HepG2 (cell line): ENCODE measurements around the gene ZNF763. TPM values are rescaled to one million over a fixed set of nuclear protein-coding genes. Genes with fewer than 3 reads are reported as not detected.

Source experiments
- ERF ChIP-seq: IDR thresholded peaks from 2 replicates; pipeline ENCODE4 v1.6.1; 2018; ENCODE audit warnings: missing biosample characterization, missing genetic modification reagents
- FOXA1 ChIP-seq, 2 experiments: fragments of 450-650 bp in 1 of 2; sonication (generic) in 1 of 2; formaldehyde crosslinking in 1 of 2; IDR thresholded peaks; 2 replicates each; pipeline versions ENCODE4 v1.4.0 to v1.6.1; 2016 to 2020; ENCODE audit warnings: missing genetic modification reagents in 1 of 2
- HCFC1 ChIP-seq: fragments of 150-350 bp; IDR thresholded peaks from 2 replicates; pipeline ENCODE4 v1.6.1; 2014; ENCODE audit warnings: low read depth, low read length
- HOXD1 ChIP-seq: sonication (generic); formaldehyde crosslinking; IDR thresholded peaks from 2 replicates; pipeline ENCODE4 v1.5.0; 2020; ENCODE audit warnings: missing genetic modification reagents
- KDM5A ChIP-seq: fragments of 200-600 bp; sonication (generic); IDR thresholded peaks from 2 replicates; pipeline ENCODE4 v1.7.0; 2018; ENCODE audit warnings: antibody characterized with exemption, mild to moderate bottlenecking, low read length, borderline replicate concordance
- KLF13 ChIP-seq: sonication (generic); formaldehyde crosslinking; IDR thresholded peaks from 2 replicates; pipeline ENCODE4 v1.4.0; 2020; ENCODE audit warnings: mild to moderate bottlenecking, missing genetic modification reagents
- MLX ChIP-seq: IDR thresholded peaks from 2 replicates; pipeline ENCODE4 v1.6.1; 2016
- NFYC ChIP-seq: IDR thresholded peaks from 2 replicates; pipeline ENCODE4 v1.6.1; 2016; ENCODE audit warnings: missing genetic modification reagents, missing compliant biosample characterization
- NR2C2 ChIP-seq: sonication (generic); formaldehyde crosslinking; IDR thresholded peaks from 2 replicates; pipeline ENCODE4 v1.4.0; 2020; ENCODE audit warnings: missing genetic modification reagents, mild to moderate bottlenecking, moderate library complexity, borderline replicate concordance
- NR2F6 ChIP-seq, 2 experiments: IDR thresholded peaks; 2 replicates each; pipeline ENCODE4 v1.6.1; 2016; ENCODE audit warnings: antibody characterized with exemption in 1 of 2, mild to moderate bottlenecking in 1 of 2
- PCBP2 ChIP-seq: fragments of 200-400 bp; formaldehyde crosslinking; optimal IDR thresholded peaks from 2 replicates; pipeline ENCODE3; 2018; ENCODE audit warnings: low read length, low read depth; ENCODE audit not compliant: poor library complexity, severe bottlenecking
- PREB ChIP-seq: sonication (generic); formaldehyde crosslinking; IDR thresholded peaks from 2 replicates; pipeline ENCODE4 v1.4.0; 2020; ENCODE audit warnings: missing genetic modification reagents
- SOX5 ChIP-seq: IDR thresholded peaks from 2 replicates; pipeline ENCODE4 v1.6.1; 2016; ENCODE audit warnings: borderline replicate concordance
- THRA ChIP-seq: sonication (generic); formaldehyde crosslinking; IDR thresholded peaks from 2 replicates; pipeline ENCODE4 v1.4.0; 2020; ENCODE audit warnings: missing genetic modification reagents, borderline replicate concordance
- THYN1 ChIP-seq: sonication (generic); formaldehyde crosslinking; IDR thresholded peaks from 2 replicates; pipeline ENCODE4 v1.8.1; 2023; ENCODE audit warnings: low read depth, mild to moderate bottlenecking, moderate library complexity, missing genetic modification reagents, borderline replicate concordance
- ZNF329 ChIP-seq: sonication (generic); formaldehyde crosslinking; IDR thresholded peaks from 2 replicates; pipeline ENCODE4 v1.9.0; 2021; ENCODE audit warnings: low read depth, mild to moderate bottlenecking, missing genetic modification reagents
- ZNF513 ChIP-seq: sonication (generic); formaldehyde crosslinking; conservative IDR thresholded peaks from 2 replicates; pipeline ENCODE4 v1.5.0; 2020; ENCODE audit warnings: missing genetic modification reagents
- ZNF556 ChIP-seq: sonication (generic); formaldehyde crosslinking; IDR thresholded peaks from 2 replicates; pipeline ENCODE4 v1.4.0; 2020; ENCODE audit warnings: mild to moderate bottlenecking, missing genetic modification reagents, borderline replicate concordance
- ZNF782 ChIP-seq: sonication (generic); formaldehyde crosslinking; IDR thresholded peaks from 2 replicates; pipeline ENCODE4 v1.4.0; 2020; ENCODE audit warnings: missing genetic modification reagents, mild to moderate bottlenecking, borderline replicate concordance
- polyA plus RNA-seq, 8 experiments: library from polyadenylated mRNA; depleted of rRNA in 3 of 8; stranded (reverse) in 7 of 8; unstranded in 1 of 8; fragments of >200 nt; fragmentation: Illumina TruSeq in 4 of 8; extraction: Trizol in 4 of 8; gene quantifications; 2 replicates each; pipeline versions ENCODE4 v1.2.1 to v1.2.3, GENCODE V29; 2011 to 2016; ENCODE audit warnings: low read depth in 4 of 8, missing spikeins in 1 of 8, mixed read lengths in 1 of 8; ENCODE audit not compliant: insufficient read depth in 1 of 8
- total RNA-seq, 5 experiments: library from RNA; depleted of rRNA; stranded (reverse); fragments of >200 nt; fragmentation: Illumina TruSeq; extraction: Trizol; gene quantifications; 2 replicates each; pipeline ENCODE4 v1.2.3, GENCODE V29; 2016; ENCODE audit warnings: low read depth in 1 of 5
- TF ChIP-seq, protein P1 (sequence below): sonication (generic); formaldehyde crosslinking; IDR thresholded peaks from 2 replicates; pipeline ENCODE4 v1.8.1; 2023; ENCODE audit warnings: mild to moderate bottlenecking, inconsistent platforms, moderate library complexity, missing genetic modification reagents, borderline replicate concordance

ZNF763 gene
- total and polyA plus RNA-seq, 2 of the 13 experiments (the other 11 are each of a cell fraction or from before 2014, with no cell fraction given): 0.08 to 0.42 TPM

GRCh38 chr19:11964858-11965645 lies at the start of gene ZNF763 (continued):
- TF ChIP-seq, protein P1, sequence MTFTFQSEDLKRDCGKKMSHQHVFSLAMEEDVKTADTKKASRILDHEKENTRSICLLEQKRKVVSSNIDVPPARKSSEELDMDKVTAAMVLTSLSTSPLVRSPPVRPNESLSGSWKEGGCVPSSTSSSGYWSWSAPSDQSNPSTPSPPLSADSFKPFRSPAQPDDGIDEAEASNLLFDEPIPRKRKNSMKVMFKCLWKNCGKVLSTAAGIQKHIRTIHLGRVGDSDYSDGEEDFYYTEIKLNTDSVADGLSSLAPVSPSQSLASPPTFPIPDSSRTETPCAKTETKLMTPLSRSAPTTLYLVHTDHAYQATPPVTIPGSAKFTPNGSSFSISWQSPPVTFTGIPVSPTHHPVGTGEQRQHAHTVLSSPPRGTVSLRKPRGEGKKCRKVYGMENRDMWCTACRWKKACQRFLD (CRISPR knock-in tag): no peak
- TF ChIP-seq KDM5A (no peak), ERF (no peak), KLF13 (no peak), SOX5 (CRISPR knock-in tag) (peak; percentile 10; the same call in 1 of the 2 replicates), NFYC (peak; percentile 67), PREB (CRISPR knock-in tag) (no peak), NR2F6 (IDR thresholded peaks at IDR 0.05) (0 out of 2 replicates have a peak, but pooled peaks have one; percentile 22), NR2F6 (CRISPR knock-in tag; IDR thresholded peaks at IDR 0.05) (no peak), HCFC1 (no peak), ZNF329 (CRISPR knock-in tag) (no peak), THRA (CRISPR knock-in tag) (no peak), HOXD1 (CRISPR knock-in tag) (no peak), FOXA1 (IDR thresholded peaks at IDR 0.05) (no peak), FOXA1 (CRISPR knock-in tag; IDR thresholded peaks at IDR 0.05) (0 out of 2 replicates have a peak, but pooled peaks have one; percentile 26), MLX (CRISPR knock-in tag) (no peak), ZNF782 (CRISPR knock-in tag) (no peak), THYN1 (no peak), PCBP2 (no peak), NR2C2 (CRISPR knock-in tag) (no peak), ZNF556 (no peak), ZNF513 (no peak)
